ENCODE results near the gene ALKBH6. TPM values are rescaled to one million over a fixed set of nuclear protein-coding genes. Genes with fewer than 3 reads are reported as not detected.

The ALKBH6 gene
- total and polyA plus RNA-seq, 4 donors: 6.3 to 11.8 (median 8.8) TPM

DNA sequence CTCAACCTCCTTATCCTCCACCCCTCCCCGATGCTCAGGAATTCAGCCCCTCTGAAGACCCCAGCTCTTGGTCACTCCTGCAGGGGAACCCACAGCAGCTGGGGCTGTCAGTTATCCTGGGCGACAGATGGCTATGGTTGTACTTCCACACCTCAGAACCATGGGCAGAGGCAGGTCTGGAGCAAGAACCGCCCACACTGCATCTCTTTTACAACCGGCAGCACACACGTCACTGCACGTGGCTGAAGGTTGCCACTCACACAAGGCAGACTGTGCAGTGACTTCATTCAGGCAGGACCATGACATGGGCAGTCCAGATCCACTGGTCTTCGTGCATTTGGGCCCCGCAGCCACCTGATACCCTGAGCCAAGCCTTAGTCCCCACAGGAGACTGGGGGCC, 40.5 kb downstream of the ALKBH6 start:
- TF ChIP-seq JUND (IDR thresholded peaks at IDR 0.05) (no peak), GABPA (IDR thresholded peaks at IDR 0.05 in 1 of 2, conservative IDR thresholded peaks at IDR 0.05 in 1 of 2) (no peak), NR2F2 (IDR thresholded peaks at IDR 0.05) (no peak), FOXA1 (IDR thresholded peaks at IDR 0.05) (no peak), RXRA (IDR thresholded peaks at IDR 0.05) (no peak), TAF1 (conservative IDR thresholded peaks at IDR 0.05) (no peak)
- TF ChIP-seq, protein P1, sequence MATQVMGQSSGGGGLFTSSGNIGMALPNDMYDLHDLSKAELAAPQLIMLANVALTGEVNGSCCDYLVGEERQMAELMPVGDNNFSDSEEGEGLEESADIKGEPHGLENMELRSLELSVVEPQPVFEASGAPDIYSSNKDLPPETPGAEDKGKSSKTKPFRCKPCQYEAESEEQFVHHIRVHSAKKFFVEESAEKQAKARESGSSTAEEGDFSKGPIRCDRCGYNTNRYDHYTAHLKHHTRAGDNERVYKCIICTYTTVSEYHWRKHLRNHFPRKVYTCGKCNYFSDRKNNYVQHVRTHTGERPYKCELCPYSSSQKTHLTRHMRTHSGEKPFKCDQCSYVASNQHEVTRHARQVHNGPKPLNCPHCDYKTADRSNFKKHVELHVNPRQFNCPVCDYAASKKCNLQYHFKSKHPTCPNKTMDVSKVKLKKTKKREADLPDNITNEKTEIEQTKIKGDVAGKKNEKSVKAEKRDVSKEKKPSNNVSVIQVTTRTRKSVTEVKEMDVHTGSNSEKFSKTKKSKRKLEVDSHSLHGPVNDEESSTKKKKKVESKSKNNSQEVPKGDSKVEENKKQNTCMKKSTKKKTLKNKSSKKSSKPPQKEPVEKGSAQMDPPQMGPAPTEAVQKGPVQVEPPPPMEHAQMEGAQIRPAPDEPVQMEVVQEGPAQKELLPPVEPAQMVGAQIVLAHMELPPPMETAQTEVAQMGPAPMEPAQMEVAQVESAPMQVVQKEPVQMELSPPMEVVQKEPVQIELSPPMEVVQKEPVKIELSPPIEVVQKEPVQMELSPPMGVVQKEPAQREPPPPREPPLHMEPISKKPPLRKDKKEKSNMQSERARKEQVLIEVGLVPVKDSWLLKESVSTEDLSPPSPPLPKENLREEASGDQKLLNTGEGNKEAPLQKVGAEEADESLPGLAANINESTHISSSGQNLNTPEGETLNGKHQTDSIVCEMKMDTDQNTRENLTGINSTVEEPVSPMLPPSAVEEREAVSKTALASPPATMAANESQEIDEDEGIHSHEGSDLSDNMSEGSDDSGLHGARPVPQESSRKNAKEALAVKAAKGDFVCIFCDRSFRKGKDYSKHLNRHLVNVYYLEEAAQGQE (IDR thresholded peaks at IDR 0.05): no peak
- no peak overlapping the region for H3K9ac ChIP-seq (ENCODE audit: low read depth in 1 of 2, low read length in 2 of 2)
- no peaks in the 10 kb centered on the region for H3K27me3 ChIP-seq (ENCODE audit: control insufficient read depth in 4 of 4, insufficient read depth in 4 of 4, low read length in 3 of 4)
- H3K4me1 ChIP-seq (ENCODE audit: control insufficient read depth in 4 of 4, insufficient read depth in 4 of 4, low read length in 3 of 4): peaks cover 0 to 2% (median 0%) of the 10 kb centered on the region in 4 donors
- no peak overlapping the region for H3K27ac ChIP-seq (ENCODE audit: low read depth in 1 of 2, low read length in 2 of 2)
- H3K4me3 ChIP-seq (ENCODE audit: low read depth in 1 of 3, low read length in 3 of 3): no peak overlapping the region
- H3K9me3 ChIP-seq (ENCODE audit: control insufficient read depth in 4 of 4, low read length in 3 of 4): no peaks in the 10 kb centered on the region
- DNase-seq (ENCODE audit: low spot score): no peak
- H3K36me3 ChIP-seq (ENCODE audit: control insufficient read depth in 4 of 4, insufficient read depth in 3 of 4, low read depth in 1 of 4, low read length in 3 of 4): no peaks in the 10 kb centered on the region
- 38% methylated on average over 8 of the region's 8 CpGs for WGBS

DNA sequence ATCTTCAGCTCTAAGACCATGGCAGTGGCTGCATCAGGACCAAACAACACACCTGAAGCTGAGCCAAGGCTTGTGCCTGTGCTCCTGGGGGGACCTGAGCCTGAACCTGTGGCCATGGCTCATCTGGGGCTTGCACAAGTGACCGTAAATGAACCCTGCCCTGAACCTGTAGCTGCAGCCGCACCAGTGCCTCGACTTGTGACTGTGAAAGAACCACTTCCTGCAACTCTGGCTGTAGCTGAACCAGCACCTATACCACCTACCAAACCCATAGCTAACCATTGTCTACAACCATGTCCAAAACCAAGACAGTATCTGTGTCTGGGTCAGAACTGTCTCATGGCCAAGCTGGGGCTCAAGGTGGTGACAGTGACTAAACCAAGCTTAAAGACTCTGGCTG, 47.2 kb downstream of the ALKBH6 start:
- Histone ChIP-seq H3K4me3 (ENCODE audit: low read depth in 1 of 3, low read length in 3 of 3) (no peak overlapping the region), H3K4me1 (ENCODE audit: control insufficient read depth in 4 of 4, insufficient read depth in 4 of 4, low read length in 3 of 4) (peaks cover 0 to 2% (median 0%) of the 10 kb centered on the region in 4 donors), H3K27ac (ENCODE audit: low read depth in 1 of 2, low read length in 2 of 2) (no peak overlapping the region), H3K9ac (ENCODE audit: low read depth in 1 of 2, low read length in 2 of 2) (no peak overlapping the region), H3K36me3 (ENCODE audit: control insufficient read depth in 4 of 4, insufficient read depth in 3 of 4, low read depth in 1 of 4, low read length in 3 of 4) (no peaks in the 10 kb centered on the region), H3K9me3 (ENCODE audit: control insufficient read depth in 4 of 4, low read length in 3 of 4) (no peaks in the 10 kb centered on the region), H3K27me3 (ENCODE audit: control insufficient read depth in 4 of 4, insufficient read depth in 4 of 4, low read length in 3 of 4) (no peaks in the 10 kb centered on the region)
- TF ChIP-seq SP1 (IDR thresholded peaks at IDR 0.05) (no peak), GABPA (IDR thresholded peaks at IDR 0.05 in 1 of 2, conservative IDR thresholded peaks at IDR 0.05 in 1 of 2) (no peak), YY1 (IDR thresholded peaks at IDR 0.05) (no peak), EGR1 (IDR thresholded peaks at IDR 0.05; ENCODE audit: low read depth in 2 of 2) (no peak), HNF4A (conservative IDR thresholded peaks at IDR 0.05) (no peak), RXRA (IDR thresholded peaks at IDR 0.05) (no peak), FOXA1 (IDR thresholded peaks at IDR 0.05) (no peak), JUND (IDR thresholded peaks at IDR 0.05) (no peak), FOXA2 (IDR thresholded peaks at IDR 0.05) (no peak), NR2F2 (IDR thresholded peaks at IDR 0.05) (no peak), RAD21 (IDR thresholded peaks at IDR 0.05) (no peak), HNF4G (IDR thresholded peaks at IDR 0.05) (no peak), TAF1 (conservative IDR thresholded peaks at IDR 0.05) (no peak)
- TF ChIP-seq, protein P2, sequence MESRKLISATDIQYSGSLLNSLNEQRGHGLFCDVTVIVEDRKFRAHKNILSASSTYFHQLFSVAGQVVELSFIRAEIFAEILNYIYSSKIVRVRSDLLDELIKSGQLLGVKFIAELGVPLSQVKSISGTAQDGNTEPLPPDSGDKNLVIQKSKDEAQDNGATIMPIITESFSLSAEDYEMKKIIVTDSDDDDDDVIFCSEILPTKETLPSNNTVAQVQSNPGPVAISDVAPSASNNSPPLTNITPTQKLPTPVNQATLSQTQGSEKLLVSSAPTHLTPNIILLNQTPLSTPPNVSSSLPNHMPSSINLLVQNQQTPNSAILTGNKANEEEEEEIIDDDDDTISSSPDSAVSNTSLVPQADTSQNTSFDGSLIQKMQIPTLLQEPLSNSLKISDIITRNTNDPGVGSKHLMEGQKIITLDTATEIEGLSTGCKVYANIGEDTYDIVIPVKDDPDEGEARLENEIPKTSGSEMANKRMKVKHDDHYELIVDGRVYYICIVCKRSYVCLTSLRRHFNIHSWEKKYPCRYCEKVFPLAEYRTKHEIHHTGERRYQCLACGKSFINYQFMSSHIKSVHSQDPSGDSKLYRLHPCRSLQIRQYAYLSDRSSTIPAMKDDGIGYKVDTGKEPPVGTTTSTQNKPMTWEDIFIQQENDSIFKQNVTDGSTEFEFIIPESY (IDR thresholded peaks at IDR 0.05): no peak
- TF ChIP-seq, protein P3, sequence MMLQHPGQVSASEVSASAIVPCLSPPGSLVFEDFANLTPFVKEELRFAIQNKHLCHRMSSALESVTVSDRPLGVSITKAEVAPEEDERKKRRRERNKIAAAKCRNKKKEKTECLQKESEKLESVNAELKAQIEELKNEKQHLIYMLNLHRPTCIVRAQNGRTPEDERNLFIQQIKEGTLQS (IDR thresholded peaks at IDR 0.05): no peak
- TF ChIP-seq, protein P4, sequence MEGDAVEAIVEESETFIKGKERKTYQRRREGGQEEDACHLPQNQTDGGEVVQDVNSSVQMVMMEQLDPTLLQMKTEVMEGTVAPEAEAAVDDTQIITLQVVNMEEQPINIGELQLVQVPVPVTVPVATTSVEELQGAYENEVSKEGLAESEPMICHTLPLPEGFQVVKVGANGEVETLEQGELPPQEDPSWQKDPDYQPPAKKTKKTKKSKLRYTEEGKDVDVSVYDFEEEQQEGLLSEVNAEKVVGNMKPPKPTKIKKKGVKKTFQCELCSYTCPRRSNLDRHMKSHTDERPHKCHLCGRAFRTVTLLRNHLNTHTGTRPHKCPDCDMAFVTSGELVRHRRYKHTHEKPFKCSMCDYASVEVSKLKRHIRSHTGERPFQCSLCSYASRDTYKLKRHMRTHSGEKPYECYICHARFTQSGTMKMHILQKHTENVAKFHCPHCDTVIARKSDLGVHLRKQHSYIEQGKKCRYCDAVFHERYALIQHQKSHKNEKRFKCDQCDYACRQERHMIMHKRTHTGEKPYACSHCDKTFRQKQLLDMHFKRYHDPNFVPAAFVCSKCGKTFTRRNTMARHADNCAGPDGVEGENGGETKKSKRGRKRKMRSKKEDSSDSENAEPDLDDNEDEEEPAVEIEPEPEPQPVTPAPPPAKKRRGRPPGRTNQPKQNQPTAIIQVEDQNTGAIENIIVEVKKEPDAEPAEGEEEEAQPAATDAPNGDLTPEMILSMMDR (IDR thresholded peaks at IDR 0.05; ENCODE audit: low read depth, low read length, missing input control): no peak
- TF ChIP-seq, protein P1 (IDR thresholded peaks at IDR 0.05): no peak
- TF ChIP-seq, protein P5, sequence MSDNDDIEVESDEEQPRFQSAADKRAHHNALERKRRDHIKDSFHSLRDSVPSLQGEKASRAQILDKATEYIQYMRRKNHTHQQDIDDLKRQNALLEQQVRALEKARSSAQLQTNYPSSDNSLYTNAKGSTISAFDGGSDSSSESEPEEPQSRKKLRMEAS (IDR thresholded peaks at IDR 0.05): no peak
- DNase-seq (ENCODE audit: low spot score): no peak
- 78% methylated on average over 3 of the region's 3 CpGs for WGBS
